Gastrocnemius medialis (tissue), 4 donors: ENCODE results near the gene RXFP2.

Experiments used
- CTCF ChIP-seq, 5 experiments: fragments of 450-650 bp in 3 of 5; fragments of 200-600 bp in 2 of 5; sonication (generic) in 2 of 5; IDR thresholded peaks in 4 of 5; conservative IDR thresholded peaks in 1 of 5; 1 replicate in 4 of 5; 2 replicates in 1 of 5; pipeline ENCODE4 v1.5.1; 2016 to 2019; ENCODE audit warnings: antibody characterized with exemption in 5 of 5, mild to moderate bottlenecking in 3 of 5, moderate library complexity in 3 of 5
- POLR2A ChIP-seq, 2 donors: fragments of 450-650 bp; IDR thresholded peaks; one replicate each; pipeline ENCODE4 v1.6.1; 2017; ENCODE audit warnings: antibody characterized with exemption in 2 of 2, mild to moderate bottlenecking in 2 of 2, moderate library complexity in 2 of 2

GRCh38 chr13:31848621-31849020, 109.3 kb downstream of the RXFP2 start:
- TF ChIP-seq CTCF (IDR thresholded peaks at IDR 0.05 in 4 of 5, conservative IDR thresholded peaks at IDR 0.05 in 1 of 5) (no peak), POLR2A (IDR thresholded peaks at IDR 0.05) (no peak)
